ENCODE measurements around the gene RASD1. TPM values are rescaled to one million over a fixed set of nuclear protein-coding genes. Genes with fewer than 3 reads are reported as not detected.

Gene RASD1
- polyA plus RNA-seq, 2 of the 4 experiments (the other 2 are of a cell fraction) = 0.92 to 1.4 TPM

- no peak for TF ChIP-seq USF2 (IDR thresholded peaks at IDR 0.05)
- no peak for TF ChIP-seq SREBF2 (IDR thresholded peaks at IDR 0.05)
- TF ChIP-seq CHD4 (IDR thresholded peaks at IDR 0.05; ENCODE audit: borderline replicate concordance) = no peak
- TF ChIP-seq JUN (IDR thresholded peaks at IDR 0.05) = peak; percentile 99
- no peak for TF ChIP-seq PHF8 (IDR thresholded peaks at IDR 0.05; ENCODE audit: borderline replicate concordance, low read depth)
- no peak for TF ChIP-seq EHMT2 (IDR thresholded peaks at IDR 0.05; ENCODE audit: low read depth)
- no peak for TF ChIP-seq REST (IDR thresholded peaks at IDR 0.05)
- peak; percentile 100 for TF ChIP-seq GATA3 (IDR thresholded peaks at IDR 0.05; ENCODE audit: borderline replicate concordance)
- TF ChIP-seq KDM5A (IDR thresholded peaks at IDR 0.05) = no peak
- TF ChIP-seq MYC (IDR thresholded peaks at IDR 0.05; ENCODE audit: borderline replicate concordance, low read length) = 0 out of 2 replicates have a peak, but pooled peaks have one; percentile 59
- no peak for TF ChIP-seq KDM1A (IDR thresholded peaks at IDR 0.05; ENCODE audit: low read depth)
- no peak; the same call in none of the 3 replicates for TF ChIP-seq SMC3 (IDR thresholded peaks at IDR 0.05)
- TF ChIP-seq ELK1 (IDR thresholded peaks at IDR 0.05; ENCODE audit: low read depth, low read length) = peak; percentile 93
- peak; percentile 90 for TF ChIP-seq MAX (IDR thresholded peaks at IDR 0.05)
- no peak for TF ChIP-seq NR3C1 (IDR thresholded peaks at IDR 0.05)
- TF ChIP-seq FOXS1 (CRISPR knock-in tag; IDR thresholded peaks at IDR 0.05) = peak; percentile 56; the same call in 1 of the 2 replicates
- no peak for TF ChIP-seq HOXA7 (CRISPR knock-in tag; IDR thresholded peaks at IDR 0.05)
- TF ChIP-seq TP53 (CRISPR knock-in tag; IDR thresholded peaks at IDR 0.05) = no peak
- no peak for TF ChIP-seq HEYL (CRISPR knock-in tag; IDR thresholded peaks at IDR 0.05)
- TF ChIP-seq E2F6 (IDR thresholded peaks at IDR 0.05; ENCODE audit: borderline replicate concordance, low read depth) = 0 out of 2 replicates have a peak, but pooled peaks have one; percentile 18
- peak; percentile 73 for TF ChIP-seq ZFP36 (IDR thresholded peaks at IDR 0.05; ENCODE audit: borderline replicate concordance, partially characterized antibody)
- TF ChIP-seq CTCF (IDR thresholded peaks at IDR 0.05) = no peak
These were observed 50.1 kb downstream of the RASD1 start (continued) for GRCh38 chr17:17445925-17446665.

All from A549 (cell line).